ENCODE measurements around the gene MRPS23. TPM values are rescaled to one million over a fixed set of nuclear protein-coding genes. Genes with fewer than 3 reads are reported as not detected.

MRPS23 gene
- total RNA-seq, 2 experiments from 2014 or later, result 32.1 to 38.2 TPM

DNA sequence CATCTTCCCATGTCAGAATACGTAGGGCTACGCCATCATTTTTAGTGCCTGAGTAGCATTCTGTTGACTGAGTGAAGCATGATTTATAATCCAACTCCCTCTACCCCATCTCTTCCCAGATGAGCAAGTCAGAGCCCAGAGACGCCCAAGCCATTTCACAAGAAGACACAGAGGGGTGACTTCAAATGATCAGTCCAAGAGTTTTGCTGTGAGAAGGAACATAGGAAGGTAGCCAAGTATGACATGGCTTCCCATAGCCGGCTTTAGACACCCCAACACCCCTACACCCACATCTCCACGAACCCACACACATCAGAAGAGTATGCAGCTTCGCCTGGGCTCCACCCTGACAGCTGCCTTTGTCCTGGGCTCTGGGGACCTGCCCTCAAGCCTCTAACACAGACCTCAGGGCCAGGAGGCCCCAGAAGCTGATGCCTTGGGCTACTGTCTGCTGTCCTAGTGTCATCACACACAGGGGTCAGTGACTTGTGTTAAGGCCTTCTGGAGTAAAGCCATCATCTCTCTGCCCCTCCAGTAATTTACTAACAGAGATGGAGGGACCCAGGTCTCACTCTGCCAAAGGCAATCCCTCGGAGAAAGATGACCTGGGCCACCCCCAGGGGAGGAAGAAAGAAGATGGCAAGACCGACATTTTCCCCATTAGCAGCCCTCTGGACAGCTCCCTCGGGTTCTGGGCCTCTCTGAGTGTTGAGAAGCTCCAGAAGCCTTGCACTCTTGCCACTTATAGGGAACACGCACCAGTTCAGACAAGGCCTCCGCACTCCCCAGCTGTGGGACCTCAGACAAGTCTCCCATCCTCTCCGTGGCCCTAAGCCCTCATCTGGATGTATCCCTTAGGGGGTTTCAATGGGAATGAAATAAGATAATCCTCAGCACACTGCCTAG lies 38.7 kb upstream of the MRPS23 start:
- POLR2A ChIA-PET, result interaction anchor here (0.6 kb wide), 1 partner anchor 20 kb away, joined by 3 read pairs; no protein-coding TSS in a partner anchor
- Mint-ChIP-seq H3K36me3 (no peaks in the 10 kb centered on the region), H3K27ac (no peak overlapping the region), H3K27me3 (peaks cover 11% of the 10 kb centered on the region), H3K4me3 (no peak overlapping the region), H3K4me1 (peaks cover 9% of the 10 kb centered on the region), H3K9me3 (no peaks in the 10 kb centered on the region)
- ATAC-seq (ENCODE audit: low read depth) (no peak), DNase-seq (no peak)

- Mint-ChIP-seq H3K4me3 (no peak overlapping the region), H3K9me3 (no peaks in the 10 kb centered on the region), H3K27me3 (peaks cover 13% of the 10 kb centered on the region), H3K36me3 (no peaks in the 10 kb centered on the region), H3K4me1 (no peaks in the 10 kb centered on the region), H3K27ac (no peak overlapping the region)
- ATAC-seq (ENCODE audit: low read depth) (no peak), DNase-seq (no peak)
- POLR2A ChIA-PET, result no interaction called here
These were observed 37.3 kb upstream of the MRPS23 start for GRCh38 chr17:57887161-57887560.

- POLR2A ChIA-PET, result no interaction called here
- Mint-ChIP-seq H3K9me3 (no peaks in the 10 kb centered on the region), H3K27me3 (peaks cover 7% of the 10 kb centered on the region), H3K36me3 (no peaks in the 10 kb centered on the region), H3K4me1 (no peaks in the 10 kb centered on the region), H3K27ac (no peak overlapping the region), H3K4me3 (no peak overlapping the region)
- ATAC-seq (ENCODE audit: low read depth) (no peak), DNase-seq (no peak)
These were observed 36.2 kb upstream of the MRPS23 start for GRCh38 chr17:57886020-57886419.

DNA sequence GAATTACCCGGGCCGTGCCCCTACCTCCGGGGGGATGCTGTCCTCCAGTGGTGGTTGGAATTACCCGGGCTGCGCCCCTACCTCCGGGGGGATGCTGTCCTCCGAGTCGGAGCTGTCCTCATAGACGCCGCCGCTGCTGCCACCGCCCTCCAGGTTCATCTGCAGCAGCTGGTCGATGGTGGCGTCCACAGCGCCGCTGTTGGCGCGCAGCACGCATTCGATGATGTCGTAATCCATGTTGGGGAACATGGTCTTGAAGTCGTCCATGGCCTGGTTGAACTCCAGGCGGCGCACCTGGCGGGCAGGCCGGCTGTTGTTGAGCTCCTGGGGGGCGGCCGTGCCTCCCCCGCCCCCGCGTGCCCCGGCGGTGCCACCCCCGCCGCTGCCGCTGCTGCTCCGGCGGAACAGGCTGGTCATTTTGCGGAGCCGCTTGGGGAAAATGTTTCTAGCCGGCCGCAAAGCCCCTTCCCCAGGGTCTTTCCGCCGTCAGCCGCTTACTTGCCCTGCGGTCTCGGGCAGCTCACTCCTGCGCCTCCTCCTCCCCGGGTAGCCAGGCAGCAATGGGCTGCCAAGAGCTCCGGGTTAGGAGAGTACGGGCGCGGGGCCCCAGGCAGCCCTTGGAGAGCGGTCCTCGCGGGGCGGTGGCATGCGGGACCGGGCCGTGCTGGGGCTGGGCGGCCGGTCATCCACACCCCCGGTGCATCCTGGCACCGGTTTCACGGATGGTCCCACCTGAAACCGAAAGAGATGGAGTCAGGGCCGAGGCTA lies 35.5 kb upstream of the MRPS23 start:
- H3K27me3 Mint-ChIP-seq, result peaks cover 12% of the 10 kb centered on the region
- no peaks in the 10 kb centered on the region for H3K4me1 Mint-ChIP-seq
- no peak overlapping the region for H3K4me3 Mint-ChIP-seq
- no peak overlapping the region for H3K27ac Mint-ChIP-seq
- POLR2A ChIA-PET, result no interaction called here
- H3K36me3 Mint-ChIP-seq, result no peaks in the 10 kb centered on the region
- ATAC-seq (ENCODE audit: low read depth), result no peak
- no peak for DNase-seq
- H3K9me3 Mint-ChIP-seq, result no peaks in the 10 kb centered on the region

DNA sequence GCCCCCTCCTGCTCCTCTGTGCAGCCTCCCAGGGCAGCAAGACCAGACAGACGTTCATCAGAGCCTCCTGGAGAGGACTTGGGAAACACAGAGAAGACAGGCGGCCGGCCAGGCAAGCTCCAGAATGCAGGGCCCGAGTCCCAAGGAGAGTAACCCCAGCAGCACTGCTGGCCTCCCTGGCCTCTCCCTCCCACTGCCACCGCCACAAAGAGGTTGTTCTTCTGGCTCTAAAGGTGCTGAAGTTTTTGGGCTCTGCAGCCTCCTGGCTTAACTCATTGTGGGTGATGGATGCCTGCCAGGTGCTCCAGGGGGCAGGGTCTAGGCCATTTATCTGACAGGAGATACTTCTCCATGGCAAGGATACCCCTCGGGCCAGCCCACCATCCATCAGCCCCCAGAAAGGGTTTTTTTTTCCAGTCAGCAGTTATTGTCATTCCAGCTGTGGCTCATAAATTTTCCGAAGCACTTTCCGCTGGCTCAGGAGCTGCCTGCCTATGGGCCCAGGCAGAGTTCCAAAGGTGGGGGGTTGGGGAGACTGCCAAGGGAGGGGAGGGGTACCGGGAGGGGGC lies 32.0 kb upstream of the MRPS23 start:
- Mint-ChIP-seq H3K36me3 (no peaks in the 10 kb centered on the region), H3K4me1 (peaks cover 6% of the 10 kb centered on the region)
- POLR2A ChIA-PET, result no interaction called here

DNA sequence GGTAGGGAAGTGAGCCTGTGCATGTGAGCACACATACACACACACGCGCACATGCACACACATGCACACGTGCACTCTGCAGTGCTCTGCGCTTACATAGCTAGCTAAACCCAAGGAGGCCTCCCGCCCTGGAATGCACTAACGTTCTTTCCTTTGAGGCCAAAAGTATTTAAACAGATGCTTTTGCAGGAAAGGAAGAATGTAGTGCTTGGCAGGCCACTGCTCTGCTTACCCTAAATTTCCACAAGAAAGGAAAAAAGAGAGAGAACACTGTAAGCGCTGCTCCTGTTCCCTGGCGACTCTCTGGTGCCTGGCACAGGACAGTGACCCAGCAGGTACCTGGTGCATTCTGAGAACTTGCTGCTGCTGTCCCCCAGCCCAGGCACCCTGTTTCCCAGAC lies 31.3 kb upstream of the MRPS23 start:
- Mint-ChIP-seq H3K36me3 (no peaks in the 10 kb centered on the region), H3K27ac (no peak overlapping the region), H3K4me1 (peaks cover 14% of the 10 kb centered on the region), H3K27me3 (peaks cover 26% of the 10 kb centered on the region), H3K9me3 (no peaks in the 10 kb centered on the region), H3K4me3 (no peak overlapping the region)
- ATAC-seq (ENCODE audit: low read depth) (no peak), DNase-seq (no peak)
- POLR2A ChIA-PET, result no interaction called here

More for the DNA sequence above, 32.0 kb upstream of the MRPS23 start:
- Mint-ChIP-seq H3K27me3 (peaks cover 26% of the 10 kb centered on the region), H3K27ac (no peak overlapping the region), H3K4me3 (no peak overlapping the region), H3K9me3 (no peaks in the 10 kb centered on the region)
- ATAC-seq (ENCODE audit: low read depth) (no peak), DNase-seq (no peak)

GRCh38 chr17:57880086-57880456 lies 30.2 kb upstream of the MRPS23 start:
- no peaks in the 10 kb centered on the region for H3K36me3 Mint-ChIP-seq
- peaks cover 17% of the 10 kb centered on the region for H3K4me1 Mint-ChIP-seq
- ATAC-seq (ENCODE audit: low read depth) (peak; percentile 30), DNase-seq (no peak)
- no peak overlapping the region for H3K27ac Mint-ChIP-seq
- no peaks in the 10 kb centered on the region for H3K9me3 Mint-ChIP-seq
- no peak overlapping the region for H3K4me3 Mint-ChIP-seq
- H3K27me3 Mint-ChIP-seq, result peaks cover 27% of the 10 kb centered on the region
- POLR2A ChIA-PET, result no interaction called here

- POLR2A ChIA-PET, result interaction anchor here (0.6 to 1.1 kb wide), 2 partner anchors 12 to 109 kb away, joined by 3 to 4 read pairs; no protein-coding TSS in a partner anchor
- H3K27ac Mint-ChIP-seq, result no peak overlapping the region
These were observed 29.7 kb upstream of the MRPS23 start for GRCh38 chr17:57879437-57880085.

DNA sequence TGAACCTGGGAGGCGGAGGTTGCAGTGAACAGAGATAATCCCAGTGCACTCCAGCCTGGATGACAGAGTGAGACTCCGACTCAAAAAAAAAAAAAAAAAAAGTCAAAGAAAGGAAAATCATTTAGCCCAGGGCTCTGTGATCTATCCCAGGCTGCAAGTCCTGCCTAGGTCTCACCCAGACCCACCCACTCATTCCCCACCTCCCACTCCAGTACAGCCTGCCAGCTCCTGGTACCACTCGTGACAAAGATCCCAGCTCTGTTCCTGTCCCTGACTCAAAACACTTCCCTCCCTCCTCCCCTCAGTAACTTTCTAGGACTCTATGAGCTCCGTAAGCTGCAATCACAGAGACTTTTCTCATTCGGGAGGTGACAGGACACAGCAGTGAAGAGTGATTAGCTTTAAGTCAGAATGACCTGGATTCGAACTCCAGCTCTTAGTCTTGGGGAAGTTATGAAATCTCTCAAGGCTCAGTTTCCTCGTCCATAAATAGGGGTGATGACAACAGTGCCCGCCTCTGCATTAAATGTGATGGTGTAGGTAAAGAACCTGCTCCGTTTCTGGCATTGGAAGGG lies 28.0 kb upstream of the MRPS23 start:
- peaks cover 32% of the 10 kb centered on the region for H3K27me3 Mint-ChIP-seq
- H3K36me3 Mint-ChIP-seq, result no peaks in the 10 kb centered on the region
- ATAC-seq (ENCODE audit: low read depth) (no peak), DNase-seq (no peak)
- peaks cover 27% of the 10 kb centered on the region for H3K4me1 Mint-ChIP-seq
- H3K27ac Mint-ChIP-seq, result no peak overlapping the region
- POLR2A ChIA-PET, result no interaction called here
- H3K9me3 Mint-ChIP-seq, result no peaks in the 10 kb centered on the region
- H3K4me3 Mint-ChIP-seq, result no peak overlapping the region

More at GRCh38 chr17:57879437-57880085, 29.7 kb upstream of the MRPS23 start:
- peaks cover 27% of the 10 kb centered on the region for H3K27me3 Mint-ChIP-seq
- ATAC-seq (ENCODE audit: low read depth) (no peak), DNase-seq (no peak)
- peaks cover 17% of the 10 kb centered on the region for H3K4me1 Mint-ChIP-seq
- H3K9me3 Mint-ChIP-seq, result no peaks in the 10 kb centered on the region
- H3K4me3 Mint-ChIP-seq, result no peak overlapping the region
- no peaks in the 10 kb centered on the region for H3K36me3 Mint-ChIP-seq

DNA sequence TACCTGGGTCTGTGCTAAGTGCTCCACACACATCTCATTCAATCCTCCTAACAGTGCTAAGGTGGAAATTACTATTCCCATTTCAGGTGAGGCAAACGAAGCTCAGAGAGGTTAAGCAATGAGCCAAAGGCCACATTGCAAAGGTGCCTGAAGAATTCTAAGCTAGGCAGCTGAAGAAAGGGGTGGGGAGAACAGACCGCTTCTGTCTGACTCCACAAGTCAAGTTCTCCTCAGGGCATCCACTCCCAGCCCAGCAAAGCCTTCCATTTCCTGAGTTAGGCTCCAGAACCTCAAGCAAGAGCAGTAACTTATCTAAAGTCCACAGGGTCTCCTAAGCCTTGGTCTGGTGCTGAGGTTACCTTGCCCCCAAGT lies 27.0 kb upstream of the MRPS23 start:
- no peaks in the 10 kb centered on the region for H3K9me3 Mint-ChIP-seq
- peaks cover 31% of the 10 kb centered on the region for H3K4me1 Mint-ChIP-seq
- peaks cover 30% of the 10 kb centered on the region for H3K27me3 Mint-ChIP-seq
- no peak overlapping the region for H3K4me3 Mint-ChIP-seq
- no peaks in the 10 kb centered on the region for H3K36me3 Mint-ChIP-seq
- no peak for ATAC-seq (ENCODE audit: low read depth)
- H3K27ac Mint-ChIP-seq, result no peak overlapping the region
- POLR2A ChIA-PET, result interaction anchor here (0.7 kb wide), 1 partner anchor 10 kb away, joined by 3 read pairs; no protein-coding TSS in a partner anchor
- no peak for DNase-seq

GRCh38 chr17:57876023-57876865 lies 26.4 kb upstream of the MRPS23 start:
- Mint-ChIP-seq H3K36me3 (no peaks in the 10 kb centered on the region), H3K4me1 (peaks cover 31% of the 10 kb centered on the region), H3K4me3 (no peak overlapping the region), H3K9me3 (no peaks in the 10 kb centered on the region), H3K27me3 (peaks cover 37% of the 10 kb centered on the region), H3K27ac (peak overlapping the region; percentile 37)
- ATAC-seq (ENCODE audit: low read depth) (peak; percentile 45), DNase-seq (no peak)
- POLR2A ChIA-PET, result interaction anchor here (0.7 to 1.2 kb wide), 2 partner anchors 21 to 208 kb away, joined by 3 read pairs; no protein-coding TSS in a partner anchor
